Renal cortex interstitium (tissue), 11 donors: ENCODE results near the gene PPP1R1B. TPM values are rescaled to one million over a fixed set of nuclear protein-coding genes. Genes with fewer than 3 reads are reported as not detected.

Experiments
- DNase-seq, 11 donors: peaks; one replicate each; pipeline ENCODE4 v3.0.0-alpha.2; 2013; ENCODE audit warnings: low read depth in 9 of 11, low spot score in 4 of 11; ENCODE audit errors: extremely low read depth in 1 of 11
- polyA plus RNA-seq, 3 donors: library from polyadenylated mRNA; unstranded; fragments of 120-200 nt; gene quantifications; one replicate each; pipeline ENCODE4 v1.2.1, GENCODE V29; 2013; ENCODE audit not compliant: insufficient read length in 3 of 3

The PPP1R1B gene
- polyA plus RNA-seq, 3 donors: 8.2 to 13.1 (median 13.0) TPM

DNA sequence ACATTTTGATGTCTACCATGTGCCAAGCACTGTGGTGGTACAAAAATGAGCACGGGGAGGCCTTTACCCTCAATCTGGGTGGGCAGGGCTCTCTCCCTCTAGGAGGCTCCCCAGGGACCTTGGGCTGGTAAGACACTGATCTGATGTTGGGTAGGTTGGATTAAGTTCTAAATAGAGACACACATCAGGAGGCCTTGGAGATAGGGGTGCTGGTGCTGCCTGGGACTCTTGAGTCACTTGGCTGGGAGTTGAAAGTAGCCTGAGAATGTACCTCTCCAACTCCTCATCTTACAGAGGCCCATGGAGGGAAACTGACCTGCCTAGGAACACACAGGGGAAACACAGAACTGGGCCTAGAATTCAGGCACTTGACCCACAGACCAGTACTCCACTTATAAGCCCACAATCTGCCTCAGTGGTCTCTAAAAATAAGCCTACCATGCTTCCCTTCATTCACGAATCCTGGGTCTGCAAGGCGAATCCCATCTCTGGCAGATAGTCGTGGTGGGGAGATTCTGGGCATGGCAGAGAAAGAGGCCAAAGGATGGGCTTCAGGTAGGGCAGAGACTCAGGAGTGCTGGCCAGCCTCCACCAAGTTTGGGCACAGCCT lies 17.2 kb upstream of the PPP1R1B start:
- no peak for DNase-seq

DNA sequence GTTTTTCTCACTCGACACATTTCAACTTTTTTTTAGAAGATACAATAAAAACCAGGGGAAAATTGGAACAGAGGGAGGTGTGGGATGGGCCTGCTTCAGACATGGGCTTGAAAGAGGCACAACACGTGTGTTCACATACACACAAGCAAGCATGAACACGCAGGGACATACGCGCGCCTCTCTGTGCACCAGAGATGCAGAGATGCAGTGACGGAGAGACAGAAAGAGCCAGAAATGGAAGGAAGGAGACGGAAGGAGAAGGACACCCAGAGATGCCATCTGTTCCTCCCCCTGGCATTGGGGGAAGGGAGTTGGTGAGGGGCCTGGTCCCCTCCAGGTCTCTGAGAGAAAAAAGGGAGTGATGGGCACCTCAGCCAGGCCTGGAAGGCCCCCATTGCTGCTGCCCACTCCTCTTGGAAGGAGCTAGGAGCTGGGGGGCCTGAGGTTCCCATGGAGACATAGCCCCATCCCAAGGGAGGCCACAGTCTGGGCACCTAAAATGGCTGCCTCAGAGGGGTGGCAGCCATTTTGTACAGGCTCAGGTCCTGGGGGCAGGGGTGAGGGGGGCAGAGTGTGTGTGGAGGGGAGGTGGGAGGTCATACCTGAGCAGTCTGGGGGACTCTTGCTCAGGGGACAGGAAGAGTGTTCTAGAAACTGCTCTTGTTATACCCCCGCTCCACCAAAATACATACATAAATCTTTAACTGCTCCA lies 15.2 kb upstream of the PPP1R1B start:
- no peak for DNase-seq

DNA sequence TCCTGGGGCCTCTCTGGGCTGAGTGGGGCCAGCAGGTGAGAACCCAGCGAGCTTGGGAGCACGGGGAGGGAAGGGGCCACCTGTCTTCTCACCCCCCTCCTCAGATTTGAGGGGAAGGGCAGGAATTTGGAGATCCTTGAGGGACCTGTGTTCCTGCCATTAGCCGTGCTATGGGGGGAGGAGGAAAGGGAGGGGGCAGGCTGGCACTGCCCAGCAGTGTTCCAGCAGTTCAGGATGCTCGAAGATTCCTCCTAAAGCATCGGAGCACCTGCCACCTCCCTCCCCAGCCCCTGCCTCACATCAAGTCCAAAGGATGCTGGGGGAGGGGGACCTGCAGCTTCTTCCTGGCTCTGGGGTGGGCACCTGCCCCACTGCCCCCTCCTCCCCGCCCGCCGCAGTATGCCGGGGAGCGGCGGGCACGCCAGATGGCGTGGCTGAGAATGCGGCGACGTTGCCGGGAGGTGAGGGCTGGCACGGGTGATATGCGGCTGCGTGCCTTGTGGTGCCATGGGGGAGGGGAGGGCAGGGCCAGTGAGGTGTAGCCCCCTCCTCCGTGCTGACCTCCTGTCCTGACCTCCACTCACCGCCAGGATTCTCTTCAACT lies 14.4 kb upstream of the PPP1R1B start:
- DNase-seq: no peak

DNA sequence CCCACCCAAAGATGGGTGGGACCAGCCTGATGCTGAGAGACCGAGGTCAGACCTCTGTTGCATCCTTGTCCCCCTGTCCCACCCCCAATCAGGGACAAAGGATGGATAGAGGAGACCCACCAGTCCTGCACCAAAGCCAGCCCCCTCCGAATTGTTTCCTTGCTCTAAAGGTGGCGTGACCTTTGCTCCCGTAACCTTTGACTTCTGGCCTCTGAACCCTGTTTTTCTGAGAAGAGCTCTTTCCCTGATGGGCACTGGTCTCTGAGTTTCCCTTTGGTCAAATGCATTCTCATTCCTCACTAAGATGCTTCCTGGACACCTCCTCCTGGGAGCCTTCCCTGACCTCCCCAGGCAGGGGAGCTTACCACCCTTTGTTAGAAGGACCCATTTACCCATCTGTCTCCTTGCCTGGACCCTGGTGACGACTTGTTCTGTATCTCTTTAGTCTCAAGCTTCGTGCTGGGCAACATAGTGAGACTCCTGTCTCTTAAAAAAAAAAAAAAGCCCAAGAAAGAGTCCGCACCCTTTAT lies 13.8 kb upstream of the PPP1R1B start:
- no peak for DNase-seq

DNA sequence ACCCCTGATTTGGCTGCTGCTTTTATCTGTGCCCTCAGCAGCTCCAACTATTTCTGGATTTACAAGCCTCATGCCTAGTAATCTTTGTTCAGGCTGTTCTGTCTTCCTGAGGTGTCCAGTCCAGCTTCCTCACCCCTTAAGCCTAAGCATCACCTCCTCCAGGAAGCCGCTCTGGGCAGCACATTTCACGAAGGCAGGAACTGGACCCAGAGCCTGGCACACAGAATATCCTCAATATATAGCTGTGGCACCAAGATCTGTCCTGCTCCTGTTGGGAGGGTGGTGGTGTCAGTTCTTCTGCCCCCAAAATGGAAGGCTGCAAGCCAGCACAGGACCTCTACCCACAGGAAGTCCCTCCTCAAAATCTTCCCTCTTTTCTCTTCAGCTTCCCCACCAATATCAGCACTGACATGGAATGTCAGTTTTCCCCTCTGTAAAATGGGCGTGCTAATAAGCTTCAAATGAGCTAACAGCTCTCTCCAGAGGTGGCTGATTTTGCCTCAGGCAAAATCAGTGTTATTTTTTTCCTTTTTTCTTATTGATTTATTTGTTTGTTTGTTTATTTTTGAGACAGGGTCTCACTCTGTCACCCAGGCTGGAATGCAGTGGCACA lies 12.1 kb upstream of the PPP1R1B start:
- no peak for DNase-seq

DNA sequence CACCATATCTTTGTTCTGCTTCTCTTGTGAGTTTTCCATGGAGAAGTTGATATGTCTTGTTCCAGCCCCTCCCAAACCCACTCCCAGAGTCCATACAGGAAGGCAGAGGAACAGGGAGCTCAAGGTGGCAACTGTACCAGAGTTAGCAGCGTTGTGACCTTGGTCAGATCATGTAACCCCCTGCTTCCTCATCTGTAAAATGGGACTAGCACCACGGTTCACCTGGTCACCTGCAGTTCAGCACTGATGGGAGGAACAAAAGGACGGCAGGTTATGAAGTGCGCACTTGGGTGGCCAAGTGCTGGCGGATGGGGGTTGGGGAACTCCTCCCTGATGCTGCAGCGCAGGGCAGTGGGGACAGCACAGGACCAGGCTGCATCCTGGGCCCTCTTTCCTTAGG lies 11.3 kb upstream of the PPP1R1B start:
- DNase-seq: no peak

DNA sequence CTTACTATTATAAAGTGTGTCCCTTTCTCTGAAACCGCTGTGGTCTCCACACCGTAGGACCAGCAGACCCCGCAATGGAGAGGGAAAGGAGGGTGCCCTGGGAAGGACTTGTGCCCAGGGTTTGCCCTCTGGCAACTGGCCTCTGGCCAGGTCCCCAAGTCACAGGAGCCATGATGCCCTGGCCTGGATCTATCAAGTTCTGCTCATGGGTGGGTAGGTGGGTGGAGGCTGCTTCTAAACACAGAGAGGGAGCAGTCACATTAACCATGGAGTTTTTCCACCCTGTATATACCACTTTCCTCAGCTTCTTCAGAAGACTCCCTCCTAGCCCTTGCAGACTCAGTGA lies 9.7 kb upstream of the PPP1R1B start:
- DNase-seq: no peak

DNA sequence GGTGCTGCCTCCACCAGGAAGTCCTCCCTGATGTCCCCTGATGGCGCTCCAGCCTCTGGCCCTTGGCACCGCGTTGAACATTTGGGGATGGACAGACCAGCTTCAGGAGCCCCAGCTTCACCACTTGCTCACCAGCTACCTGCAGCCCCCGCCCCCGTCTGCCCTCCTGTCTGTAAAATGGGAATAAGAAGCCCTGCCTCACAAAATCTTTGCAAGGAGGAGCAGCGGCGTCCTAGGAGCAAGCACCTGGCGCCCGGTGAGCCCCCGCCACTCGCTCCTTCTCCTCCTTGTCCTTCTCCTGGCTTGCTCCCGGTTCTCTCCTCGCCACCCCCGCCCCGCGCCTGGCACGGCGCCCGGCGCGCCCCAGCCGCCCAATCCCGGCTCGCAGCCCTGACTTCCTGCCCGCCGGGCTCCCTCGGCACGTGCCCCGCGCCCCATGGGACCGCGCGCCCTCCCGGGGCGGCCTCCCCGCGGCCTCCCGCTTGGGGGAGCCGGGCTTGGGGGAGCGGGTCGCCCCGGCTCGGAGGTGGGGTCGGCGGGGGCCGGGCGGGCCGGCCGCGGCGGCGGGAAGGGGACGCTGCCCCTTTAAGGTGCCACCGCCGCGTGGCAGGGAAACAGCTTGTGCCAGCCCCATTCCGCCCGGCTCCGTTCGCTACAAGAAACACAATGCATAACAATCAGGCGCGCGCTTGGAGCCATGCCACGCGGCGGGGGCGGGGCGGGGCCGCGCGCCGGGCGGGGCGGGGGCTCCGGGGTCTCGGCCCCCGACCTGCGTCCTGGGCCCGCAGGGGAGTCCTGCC lies 9.1 kb upstream of the PPP1R1B start:
- no peak for DNase-seq

DNA sequence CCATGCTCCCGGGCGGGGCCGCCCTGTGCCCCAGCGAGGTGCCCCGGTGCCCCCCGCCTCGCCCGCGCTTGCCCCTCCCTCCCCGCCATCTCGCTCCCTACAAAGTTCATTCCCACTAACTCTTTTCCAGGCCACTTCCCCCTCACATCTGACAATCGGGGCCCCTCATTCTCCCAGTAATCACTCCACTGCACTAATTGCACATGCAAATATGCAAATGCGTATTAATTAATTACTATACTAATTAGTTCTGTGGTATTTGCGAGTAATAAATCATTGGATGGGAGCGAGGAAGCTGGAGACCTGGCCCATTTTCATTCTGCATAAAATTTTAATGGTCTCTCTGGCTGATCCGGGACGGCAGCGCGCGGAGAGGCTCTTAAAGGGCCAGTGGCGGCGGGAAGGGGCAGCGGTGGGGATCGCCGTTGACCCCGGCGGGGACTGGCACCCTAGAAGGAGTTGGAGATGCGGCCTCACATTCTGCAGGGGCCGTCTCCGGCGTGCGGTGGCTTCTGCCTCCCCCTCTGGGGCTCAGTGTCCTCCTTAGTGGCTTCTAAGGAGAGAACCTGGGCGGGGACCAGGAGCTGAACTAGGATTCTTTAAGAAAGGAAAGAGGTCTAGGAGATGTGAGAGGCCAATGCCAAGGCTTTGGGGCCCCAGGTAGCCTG lies 8.4 kb upstream of the PPP1R1B start:
- DNase-seq: no peak

DNA sequence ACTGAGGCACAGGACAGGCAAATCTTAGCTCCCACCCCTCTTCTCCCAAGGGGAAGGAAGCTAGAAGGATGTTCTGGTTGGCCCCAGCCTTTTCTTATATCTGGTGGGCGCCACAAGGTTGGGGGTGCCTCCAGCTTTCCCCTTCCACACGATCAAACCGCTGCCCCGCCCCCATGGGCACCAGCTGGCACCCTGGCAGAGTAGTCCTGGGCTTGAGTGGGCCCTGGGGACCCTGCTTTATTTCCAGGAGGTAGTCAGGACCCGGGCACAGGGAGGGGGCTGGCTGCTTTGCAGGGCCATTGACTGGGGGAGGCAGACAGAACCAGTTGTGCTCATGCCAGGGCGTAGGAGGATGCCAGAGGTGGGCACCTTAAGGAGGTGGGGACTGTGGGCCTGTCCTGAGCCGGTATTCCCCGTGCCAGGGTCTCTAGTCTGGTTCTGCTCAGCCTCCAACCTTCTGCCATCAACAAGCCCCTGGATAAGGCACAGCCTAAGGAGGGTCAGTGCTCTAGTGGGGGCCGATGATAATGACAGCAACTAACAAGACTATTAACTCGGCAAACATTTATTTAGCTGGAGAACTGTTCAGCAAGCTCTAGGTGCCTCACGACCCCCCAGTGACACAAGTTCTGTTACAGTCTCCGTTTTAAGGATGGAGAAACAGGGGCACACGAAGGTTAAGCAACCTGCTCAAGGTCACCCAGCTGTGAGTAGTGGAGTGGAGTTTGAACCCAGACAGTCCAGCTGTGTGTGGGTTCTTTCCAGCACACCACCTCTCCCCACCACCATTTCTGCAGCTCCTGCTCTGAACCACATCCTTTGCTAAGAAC lies 7.6 kb upstream of the PPP1R1B start:
- no peak for DNase-seq

DNA sequence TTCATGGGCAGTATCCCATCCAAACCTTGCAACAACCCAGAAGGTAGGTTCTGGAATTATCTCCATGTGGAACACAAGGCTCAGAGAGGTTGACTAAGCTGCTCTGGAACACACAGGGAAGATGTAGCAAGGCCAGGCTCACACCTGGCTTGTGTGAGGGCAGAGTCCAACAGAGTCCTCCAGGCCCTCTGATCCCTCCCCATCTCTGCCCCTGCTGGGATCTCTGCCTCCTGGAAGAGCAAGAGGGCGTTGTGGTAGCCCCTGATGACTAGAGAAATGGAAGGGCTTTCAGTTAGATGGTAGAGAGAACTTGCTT lies 7.0 kb upstream of the PPP1R1B start:
- no peak for DNase-seq

DNA sequence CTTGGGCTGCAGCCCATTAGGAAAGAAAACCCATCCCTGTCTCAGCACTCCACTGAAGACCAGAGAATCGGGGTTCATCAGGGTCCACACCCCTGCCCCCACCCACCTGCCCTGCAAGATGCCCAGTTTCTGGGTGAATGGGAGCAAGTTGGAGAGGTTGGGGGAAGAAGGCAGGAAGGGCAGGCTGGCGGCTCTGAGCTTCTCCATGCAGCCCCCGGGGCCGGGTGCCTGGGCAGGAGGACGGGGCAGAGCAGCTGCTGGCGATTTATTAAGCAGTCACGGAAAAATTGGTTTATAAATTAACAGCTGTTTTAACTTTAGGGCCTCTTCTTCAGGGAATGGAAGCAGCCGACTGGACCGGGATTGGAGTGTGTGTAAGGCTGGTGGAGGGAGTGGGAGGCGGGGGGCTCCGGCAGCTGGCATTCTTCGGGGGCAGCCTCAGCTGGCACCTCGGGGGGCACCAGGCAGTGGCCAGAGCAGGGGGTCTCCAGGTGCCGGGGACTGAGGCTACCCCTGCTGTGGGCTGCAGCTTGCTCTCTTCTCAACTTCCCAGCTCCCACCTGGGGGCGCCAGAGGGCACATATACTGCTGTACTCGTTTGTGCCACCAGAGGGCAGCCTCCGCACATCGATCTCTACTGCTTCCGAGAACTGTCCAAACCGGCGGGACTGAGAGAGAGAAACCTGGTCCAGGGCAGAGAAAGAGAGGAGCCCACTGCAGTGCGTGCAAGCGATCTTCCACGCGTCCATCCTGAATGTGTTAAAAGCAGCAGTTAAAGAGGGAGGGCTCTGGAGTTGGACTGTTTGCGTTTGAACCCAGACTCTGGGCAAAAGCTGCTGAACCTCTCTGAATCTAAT lies 5.0 kb upstream of the PPP1R1B start:
- peak; percentile 53 to 87 (median 79) for DNase-seq

DNA sequence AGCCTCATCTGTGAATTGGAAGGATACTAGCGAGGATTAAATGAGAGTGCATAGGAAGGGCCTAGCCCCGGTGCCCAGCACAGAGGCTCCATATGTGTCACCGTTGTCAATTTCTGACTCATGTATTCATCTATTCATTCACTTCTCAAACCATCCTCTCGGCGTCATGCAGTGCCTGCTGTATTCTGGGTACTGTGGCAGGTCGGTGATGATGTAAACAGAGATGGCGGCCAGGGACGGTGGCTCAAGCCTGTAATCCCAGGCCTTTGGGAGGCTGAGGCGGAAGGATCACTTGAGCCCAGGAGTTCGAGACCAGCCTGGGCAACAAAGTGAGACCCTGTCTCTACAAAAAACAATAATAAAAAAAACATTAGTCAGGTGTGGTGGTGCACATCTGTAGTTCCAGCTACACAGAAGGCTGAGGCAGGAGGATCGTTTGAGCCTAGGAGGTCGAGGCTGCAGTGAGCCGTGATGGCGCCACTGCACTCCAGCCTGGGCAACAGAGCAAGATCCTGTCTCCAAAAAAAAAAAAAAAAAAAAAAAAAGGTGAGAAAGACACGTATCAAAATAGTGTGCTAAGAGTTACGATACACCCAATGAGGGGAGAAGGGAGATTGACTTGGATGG lies 4.3 kb upstream of the PPP1R1B start:
- DNase-seq: no peak

DNA sequence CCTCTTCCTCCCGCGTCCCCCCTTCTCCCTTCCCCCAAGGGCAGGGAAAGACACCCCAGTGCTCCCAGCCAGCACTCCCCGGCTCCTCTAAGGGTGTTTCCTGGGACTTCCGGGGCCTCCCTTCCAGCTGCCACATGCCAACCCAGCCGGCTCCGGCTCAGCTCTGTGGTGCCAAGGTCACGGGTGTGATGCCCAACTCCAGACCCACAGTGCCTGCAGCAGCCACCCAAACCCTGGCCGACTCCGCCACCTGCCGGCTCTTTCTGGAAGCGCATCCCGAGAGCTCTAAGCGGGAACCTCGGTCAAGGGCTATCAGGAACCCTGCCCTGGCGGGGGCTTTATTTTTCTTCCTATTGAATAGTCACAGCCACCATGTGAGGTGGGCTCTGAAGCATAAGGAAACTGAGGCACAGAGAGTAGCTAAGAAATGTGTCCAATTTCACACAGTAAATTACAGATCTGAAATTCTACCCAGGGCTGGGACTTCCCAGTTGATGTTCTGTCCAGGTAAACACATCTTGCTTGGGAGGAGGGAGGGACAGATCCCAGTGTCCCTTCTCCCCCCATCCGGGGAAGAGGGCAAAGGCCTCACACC lies 3.3 kb upstream of the PPP1R1B start:
- peak in 2 of 11 donors; percentile 55 to 58 for DNase-seq

DNA sequence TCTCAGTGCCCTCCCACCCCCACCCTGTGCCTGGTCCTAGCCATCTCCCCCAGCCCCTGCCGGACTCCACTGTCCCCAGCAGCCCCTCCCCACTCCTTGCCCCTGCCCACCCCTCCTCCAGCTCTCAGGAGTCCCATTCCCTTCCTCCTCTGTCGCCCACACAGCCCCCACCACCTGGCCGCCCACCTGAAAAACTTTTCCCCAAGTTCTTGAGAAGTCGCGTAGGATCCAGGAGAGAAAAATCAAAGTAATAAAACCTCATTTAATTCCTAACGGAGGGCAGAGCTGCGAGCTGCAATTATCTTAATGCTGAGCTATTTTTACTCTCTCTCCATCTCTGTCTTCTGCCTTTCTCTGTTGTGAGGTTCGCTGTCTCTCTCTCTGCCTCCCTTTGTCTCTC lies 2.4 kb upstream of the PPP1R1B start:
- DNase-seq: no peak

DNA sequence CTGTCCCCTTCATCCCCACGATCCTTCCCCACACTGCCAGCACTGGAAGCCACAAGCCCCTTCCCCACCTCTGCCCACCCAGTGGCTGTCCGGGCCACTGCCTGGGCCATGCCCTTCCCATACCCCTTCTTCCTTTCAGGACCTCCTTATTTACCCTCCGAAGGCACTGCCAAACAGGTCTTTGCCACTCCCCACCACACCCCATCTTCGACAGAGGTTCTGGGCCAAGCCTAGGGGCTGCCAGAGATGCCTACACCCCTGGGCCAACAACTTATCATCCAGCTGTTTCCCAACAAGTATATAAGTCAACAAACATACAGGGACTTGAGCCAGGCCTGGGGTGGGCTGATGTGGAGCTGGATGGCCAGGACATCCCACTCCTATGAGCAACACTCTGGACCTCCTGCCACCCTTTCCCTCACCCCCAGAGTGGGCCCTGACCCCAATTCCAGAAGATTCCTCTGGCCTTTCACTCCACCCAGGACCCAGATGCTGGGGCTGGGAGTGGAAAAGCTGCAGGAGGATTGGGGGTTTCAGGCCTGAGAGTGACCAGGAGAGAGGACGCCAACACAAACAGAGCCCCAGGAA lies 1.5 kb upstream of the PPP1R1B start:
- no peak for DNase-seq
